GM18517 (cell line): ENCODE data around the gene VCPKMT.

Source experiments
- ATAC-seq: cut with Tn5 transposase; IDR thresholded peaks from one replicate; pipeline ENCODE4 v1.9.1; 2021; ENCODE audit warnings: mild to moderate bottlenecking, moderate library complexity; ENCODE audit not compliant: unreplicated experiment

The VCPKMT gene

DNA sequence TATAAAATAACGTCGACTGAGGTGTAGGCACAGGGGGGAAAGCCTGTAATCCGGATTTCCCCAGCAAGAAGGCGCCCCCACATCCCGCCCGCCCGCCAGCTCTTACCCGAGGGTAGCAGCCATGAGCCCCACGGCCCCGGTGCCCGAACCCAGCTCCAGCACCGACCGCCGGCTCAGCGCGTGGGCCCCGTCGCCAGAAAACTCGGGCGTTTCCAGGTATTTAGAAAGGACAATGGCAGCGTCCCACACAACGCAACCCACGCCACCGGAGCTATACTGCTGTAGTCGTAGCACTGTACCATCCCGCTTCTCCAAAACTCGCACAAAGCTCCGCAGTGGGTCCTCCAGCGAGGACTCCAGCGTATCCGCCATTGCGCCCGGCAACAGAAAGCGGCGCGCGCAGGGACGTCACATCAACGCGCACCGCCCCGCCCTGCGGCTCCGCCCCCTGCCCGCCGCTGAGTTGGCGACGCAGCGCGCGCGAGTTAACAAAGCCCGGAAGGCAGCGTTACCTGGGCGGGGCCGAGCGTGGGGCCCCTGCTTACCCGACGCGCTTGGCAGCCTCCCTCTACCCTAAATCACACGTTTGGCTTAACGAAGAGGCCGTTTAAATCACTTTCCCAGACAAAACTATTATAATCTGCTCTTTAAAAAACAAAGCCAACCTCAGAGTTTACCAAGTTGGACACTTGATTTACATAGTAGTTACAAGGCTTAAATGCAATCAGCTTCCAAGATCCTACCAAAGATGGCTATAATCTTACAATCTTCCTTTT is at the start of gene VCPKMT:
VCPKMT (minus strand) TSS at position 392 of the 776 bp plus-strand sequence; CDS start at position 372, 20 bp downstream.
- peak; percentile 88 for ATAC-seq

DNA sequence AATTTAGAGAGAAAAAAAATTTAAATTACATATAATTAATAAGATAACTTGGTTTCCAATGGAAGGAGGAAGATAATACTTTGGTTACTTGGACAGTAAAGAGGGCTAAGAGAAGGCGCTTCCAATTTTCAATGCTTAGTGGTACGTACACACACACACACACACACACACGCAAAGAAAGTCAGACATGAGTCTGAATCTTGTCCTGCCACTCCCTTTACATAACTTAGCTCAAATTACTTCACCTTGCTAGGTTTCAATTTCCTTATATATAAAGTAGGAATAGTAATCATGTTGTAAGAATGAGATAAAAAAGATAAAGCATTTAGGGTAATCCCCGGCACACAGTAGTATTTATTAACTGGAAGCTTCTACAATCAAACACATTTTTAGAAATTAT is 39.7 kb upstream of the VCPKMT start:
- ATAC-seq: no peak

DNA sequence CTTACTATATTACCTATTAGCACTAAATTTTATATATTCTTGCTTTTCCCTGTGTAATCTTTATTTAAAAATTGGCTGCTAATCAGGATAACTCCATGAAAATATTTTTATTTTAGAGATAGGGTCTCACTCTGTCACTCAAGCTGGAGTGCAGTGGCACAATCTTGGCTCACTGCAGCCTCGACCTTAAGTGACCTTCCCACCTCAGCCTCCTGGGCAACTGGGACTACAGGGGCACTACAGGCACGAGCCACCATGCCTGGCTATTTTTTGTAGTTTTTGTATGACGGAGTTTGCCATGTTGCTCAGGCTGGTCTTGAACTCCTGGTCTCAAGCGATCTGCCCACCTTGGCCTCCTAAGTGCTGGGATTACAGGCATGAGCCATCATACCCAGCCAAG is 32.4 kb upstream of the VCPKMT start:
- ATAC-seq: no peak

DNA sequence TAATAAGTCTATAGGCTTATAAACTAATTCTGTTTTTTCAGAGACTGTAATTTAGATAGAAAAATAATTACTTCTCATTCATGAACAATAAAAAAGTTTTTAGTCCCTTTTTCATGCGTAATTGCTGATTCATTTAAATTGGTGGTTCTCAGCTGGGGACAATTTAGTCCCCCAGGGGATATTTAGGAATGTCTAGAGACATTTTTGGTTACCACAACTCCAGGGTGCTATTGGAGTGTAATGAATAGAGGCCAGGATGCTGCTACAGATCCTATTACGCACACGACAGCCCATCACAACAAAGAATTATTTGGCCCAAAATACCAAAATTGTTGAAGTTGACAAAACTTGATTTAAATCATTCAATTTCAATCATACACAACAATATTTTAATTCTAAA is 22.8 kb upstream of the VCPKMT start:
- ATAC-seq: no peak

DNA sequence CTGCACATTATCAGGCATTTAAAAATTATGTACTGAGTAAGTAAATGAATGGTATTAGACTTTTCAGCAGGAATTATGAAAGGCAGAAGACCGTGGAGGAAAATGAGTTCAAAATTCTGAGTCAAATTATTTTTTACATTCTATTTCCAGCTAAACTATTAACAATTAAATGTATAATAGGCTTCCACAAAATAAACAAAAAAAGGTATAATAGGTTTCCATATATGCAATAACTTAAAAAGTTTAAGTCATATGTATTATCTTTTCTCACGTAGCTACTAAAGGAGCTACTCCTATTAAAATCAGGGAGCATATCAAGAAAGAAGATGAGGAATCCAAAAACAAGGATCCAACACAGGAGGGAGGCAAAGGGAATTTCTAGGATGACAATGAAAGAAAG is 11.4 kb upstream of the VCPKMT start:
- ATAC-seq: no peak

DNA sequence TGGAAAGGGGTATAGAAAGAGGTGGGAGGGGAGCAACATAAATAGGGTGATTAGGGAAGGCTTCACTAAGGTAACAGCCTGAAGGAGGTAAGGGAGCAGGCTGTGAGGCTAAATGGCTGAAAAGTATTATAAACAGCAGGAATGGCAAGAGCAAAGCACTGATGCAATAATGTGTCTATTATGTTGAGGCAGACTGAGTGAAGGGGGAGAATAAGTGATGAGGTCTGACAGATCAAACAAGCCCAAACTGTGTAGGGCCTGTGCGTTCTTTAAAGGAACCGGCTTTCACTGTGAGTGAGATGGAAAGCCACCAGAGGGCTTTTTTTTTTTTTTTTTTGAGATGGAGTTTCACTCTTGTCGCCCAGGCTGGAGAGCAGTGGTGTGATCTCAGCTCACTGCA is 6.7 kb upstream of the VCPKMT start:
- no peak for ATAC-seq

DNA sequence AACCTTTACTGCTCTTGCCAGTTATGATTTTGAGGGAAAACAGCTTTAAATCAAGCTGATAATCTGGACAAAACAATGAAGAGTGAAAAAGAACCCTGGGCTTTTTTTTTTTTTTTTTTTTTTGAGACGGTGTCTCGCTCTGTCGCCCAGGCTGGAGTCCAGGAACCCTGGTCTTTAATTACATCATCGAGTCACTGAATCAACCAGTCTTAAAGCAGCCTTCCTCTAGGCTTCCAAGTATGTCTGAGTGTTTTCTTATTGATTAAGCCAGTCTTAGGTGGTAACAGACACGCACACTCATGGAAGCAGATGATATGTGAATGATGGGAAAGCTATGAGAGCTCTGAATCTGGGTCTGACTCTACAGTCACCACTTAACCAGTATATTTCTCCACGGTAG is 5.9 kb upstream of the VCPKMT start:
- no peak for ATAC-seq

DNA sequence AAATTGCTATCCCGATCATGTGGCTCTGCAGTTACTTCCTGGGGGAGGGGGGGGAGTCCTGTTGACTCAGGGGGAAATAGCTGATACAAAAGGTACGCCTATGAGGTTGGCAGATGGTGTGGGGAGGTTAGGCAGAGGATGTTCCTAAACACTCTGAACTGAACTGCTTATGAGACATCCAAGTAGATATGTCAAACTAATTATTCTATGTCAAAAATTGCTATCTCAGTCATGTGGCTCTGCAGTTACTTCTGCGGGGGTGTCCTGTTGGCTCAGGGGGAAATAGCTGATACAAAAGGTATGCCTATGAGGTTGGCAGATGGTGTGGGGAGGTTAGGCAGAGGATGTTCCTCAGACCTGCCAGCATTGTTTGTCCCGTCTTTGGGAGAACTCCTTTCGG is 5.1 kb upstream of the VCPKMT start:
- ATAC-seq: no peak

DNA sequence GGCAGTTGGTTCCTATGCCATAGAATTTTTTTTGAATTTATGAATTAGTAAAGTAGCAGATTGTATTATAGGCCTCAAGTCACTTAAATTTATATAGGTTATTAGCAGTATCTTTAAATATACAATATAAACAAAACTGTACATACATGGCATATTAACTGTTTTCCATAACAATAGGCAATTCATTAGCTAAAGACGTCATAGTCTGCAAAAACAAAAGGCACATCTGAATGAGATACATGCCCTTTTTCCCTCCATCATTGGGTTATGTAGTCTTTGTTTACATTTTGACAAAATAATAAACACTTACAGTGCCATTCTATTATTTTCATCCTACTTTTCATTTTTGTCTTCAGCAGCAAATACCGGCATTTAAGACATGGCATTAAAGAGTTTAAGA is 1.1 kb upstream of the VCPKMT start:
- ATAC-seq: no peak

DNA sequence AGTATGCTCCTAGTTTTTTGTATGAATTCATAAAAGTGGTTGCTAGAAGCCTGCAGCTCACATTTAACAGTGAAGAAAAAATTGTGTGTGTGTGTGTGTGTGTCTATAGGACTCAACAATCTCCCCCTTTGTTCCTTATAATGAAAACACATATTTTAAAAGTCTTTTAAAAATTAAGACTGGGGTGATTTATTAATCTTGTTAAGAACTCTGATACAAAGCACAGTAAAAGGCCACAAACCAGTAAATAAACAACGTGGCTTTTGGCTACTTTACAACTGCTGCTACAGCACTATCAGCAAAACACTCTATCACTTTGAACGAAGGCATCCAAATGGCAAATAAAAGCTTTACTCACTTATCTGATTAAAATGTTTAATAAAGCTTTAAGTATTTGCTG is 594 bp upstream of the VCPKMT start:
- no peak for ATAC-seq

DNA sequence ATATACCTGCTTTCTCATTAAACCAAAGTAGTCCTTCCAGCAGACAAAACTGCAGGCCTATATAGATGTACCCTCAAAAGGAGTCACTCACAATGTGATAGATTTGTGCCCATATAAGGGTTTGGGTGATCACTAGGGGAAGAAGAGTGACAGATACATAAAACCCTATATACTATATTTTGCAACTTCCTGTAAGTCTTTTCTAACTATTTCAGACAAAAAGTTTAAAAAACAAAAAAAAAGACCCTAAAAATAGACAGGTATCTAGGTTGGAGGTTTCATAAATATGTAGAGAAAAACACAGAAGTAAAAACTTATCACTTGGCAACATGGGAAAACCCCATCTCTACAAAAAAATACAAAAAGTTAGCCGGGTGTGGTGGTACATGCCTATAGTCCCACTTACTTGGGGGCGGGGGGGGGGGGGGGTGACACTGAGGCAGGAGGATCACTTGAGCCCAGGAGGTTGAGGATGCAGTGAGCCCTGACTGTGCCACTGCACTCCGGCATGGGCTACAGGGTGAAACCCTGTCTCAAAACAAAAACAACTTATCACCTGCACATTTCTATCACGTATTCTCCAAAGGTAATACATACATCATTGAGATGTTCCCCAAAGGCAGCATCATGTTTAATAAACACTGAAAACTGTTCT is 2.9 kb downstream of the VCPKMT start:
- peak; percentile 29 for ATAC-seq

DNA sequence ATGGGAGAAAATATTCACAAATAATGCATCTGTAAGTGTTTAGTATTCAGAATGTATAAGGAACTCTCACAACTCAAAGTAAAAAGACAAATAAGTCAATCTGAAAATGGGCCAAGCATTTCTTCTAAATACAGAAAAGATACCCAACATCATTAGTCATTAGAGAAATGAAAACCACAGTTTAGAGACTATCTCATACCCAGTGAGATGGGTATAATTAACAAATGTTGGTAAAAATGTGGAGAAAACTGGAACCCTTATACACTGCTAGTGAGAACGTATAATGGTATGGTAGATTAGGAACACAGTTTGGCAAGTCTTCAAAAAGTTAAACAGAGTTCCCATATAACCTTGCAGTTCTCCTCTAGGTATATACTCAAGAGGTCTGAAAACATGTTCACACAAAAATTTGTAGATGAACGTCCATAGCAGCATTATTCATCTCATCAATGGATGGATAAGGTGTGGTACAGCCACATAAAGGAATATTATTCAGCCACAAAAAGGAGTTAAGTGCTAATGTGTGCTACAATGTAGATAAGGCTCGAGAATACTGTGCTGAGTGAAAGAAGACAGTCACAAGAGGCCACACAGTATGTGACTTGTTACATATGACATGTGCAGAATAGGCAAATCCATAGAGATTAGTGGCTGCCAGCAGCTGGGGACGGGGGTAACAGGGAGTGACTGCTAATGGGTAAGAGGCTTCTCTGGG is 5.9 kb downstream of the VCPKMT start:
- no peak for ATAC-seq

DNA sequence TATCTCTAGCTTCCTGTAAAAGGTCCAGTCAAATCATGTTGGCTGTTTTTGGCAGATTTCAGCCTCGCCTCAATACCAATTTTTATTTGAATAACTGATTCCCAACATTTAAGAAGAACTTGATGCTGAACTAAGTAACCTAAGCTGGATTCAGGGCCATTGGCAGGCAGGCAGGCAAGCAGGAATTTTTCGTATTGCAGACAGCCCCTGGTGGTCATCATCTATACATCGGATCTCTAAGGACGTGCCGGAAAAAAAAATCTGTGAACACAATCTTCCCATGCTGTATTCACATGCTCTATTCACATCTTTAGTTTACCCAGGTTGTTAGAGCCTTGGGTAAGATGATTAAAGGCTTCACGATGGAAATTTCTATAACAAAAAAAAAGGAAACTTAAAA is 7.0 kb downstream of the VCPKMT start:
- ATAC-seq: no peak

DNA sequence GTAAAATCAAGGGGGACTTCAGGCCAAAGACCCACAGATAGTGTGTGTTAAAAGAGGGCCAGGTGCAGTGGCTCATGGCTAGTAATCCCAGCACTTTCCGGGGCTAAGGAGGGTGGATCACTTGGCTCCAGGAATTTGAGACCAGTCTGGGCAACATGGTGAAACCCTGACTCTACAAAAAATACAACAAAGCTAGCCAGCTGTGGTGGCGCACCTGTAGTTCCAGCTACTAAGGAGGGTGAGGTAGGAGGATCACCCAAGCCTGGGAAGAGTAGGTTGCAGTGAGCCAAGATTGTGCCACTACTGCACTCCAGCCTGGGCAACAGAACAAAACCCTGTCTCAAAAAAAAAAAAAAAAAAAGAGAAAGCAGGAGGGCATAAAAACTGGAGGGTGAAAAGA is 8.5 kb downstream of the VCPKMT start:
- no peak for ATAC-seq

DNA sequence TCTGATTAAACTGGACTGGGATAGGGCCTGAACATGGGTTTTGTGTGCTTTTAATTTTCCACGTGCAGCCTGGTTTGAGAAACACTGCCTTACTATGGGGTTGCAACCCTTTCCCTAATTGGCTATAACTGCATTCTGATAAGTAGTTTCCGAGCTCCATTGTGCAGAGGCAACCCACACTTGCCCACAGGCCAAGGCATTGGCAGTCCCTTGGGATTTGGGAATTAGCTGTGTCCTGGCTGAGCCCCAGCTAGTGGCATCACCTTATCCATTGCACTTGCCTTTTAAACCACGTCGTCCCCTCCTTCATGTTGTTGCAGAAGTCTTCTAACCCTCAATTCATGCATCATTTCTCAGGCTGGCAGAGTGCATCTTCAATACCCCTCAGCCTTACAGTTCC is 10.2 kb downstream of the VCPKMT start:
- no peak for ATAC-seq

DNA sequence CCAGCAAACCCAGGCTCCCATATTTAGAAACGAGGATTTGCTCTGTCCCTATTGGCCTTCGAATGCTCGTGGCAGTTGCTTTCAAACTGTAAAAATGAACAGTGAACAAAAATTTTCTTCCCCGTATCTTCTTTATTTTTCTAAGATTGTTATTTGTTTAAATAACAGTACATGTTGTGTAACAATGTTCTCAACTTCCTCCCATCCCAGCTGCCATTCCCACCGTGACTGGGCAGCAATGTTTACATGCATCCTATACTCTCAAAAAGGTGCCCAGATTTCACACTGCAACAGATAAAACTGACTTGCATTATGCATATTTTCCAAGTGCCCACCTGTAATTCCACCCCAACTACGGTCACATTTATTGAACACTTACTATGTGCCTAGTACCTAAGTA is 12.8 kb downstream of the VCPKMT start:
- ATAC-seq: no peak

DNA sequence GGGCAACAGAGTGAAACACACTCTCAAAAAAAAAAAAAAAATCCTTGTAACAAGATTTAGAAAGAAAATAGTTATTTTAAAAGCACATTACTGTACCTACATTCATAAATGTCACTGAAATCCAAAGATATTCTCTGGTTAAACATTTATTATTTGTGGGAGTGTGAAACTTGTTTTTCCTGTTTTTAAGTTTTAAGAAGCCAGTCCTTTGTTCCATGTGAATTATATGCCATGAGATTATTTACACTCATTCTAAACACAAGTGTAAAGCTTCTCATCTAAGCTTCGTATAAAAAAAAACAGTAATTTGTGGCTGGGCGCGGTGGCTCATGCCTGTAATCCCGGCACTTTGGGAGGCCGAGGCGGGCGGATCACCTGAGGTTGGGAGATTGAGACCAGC is 15.0 kb downstream of the VCPKMT start:
- ATAC-seq: no peak

DNA sequence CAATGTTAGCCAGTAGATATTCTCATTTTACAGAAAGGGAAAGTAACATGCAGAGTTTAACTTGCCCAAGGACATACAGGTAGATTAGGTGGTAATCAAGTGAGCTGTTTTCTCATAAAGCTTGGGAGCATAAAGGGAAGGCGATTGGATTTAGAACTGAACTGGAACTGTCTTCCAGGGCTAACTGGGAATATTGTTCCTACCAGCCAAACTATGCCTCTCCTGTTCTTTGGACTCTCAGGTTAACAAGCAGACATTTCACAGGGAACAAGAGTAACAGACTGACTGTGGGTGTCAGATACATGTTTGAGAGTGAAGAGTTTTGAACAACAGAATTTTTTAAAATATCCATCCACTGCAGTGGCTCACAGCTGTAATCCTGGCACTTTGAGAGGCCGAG is 15.6 kb downstream of the VCPKMT start:
- no peak for ATAC-seq

DNA sequence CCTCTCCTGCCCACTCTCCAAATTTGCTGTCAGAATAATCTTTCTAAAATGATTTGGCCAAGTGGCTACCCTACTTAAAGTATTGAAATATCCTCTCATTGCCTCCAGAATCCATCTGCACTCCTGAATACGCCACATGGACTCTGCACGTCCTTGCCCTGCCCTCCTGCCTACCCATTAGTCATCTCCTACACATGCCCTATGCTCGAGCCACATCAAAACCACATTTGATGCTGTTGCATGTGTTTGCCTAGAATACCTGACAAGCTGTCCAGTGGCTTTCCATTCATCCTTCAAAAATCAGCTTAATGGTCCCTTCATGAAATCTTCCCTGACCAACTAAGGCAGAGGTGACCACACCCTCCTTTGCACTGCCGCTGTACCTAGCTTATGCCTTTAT is 17.0 kb downstream of the VCPKMT start:
- ATAC-seq: no peak

DNA sequence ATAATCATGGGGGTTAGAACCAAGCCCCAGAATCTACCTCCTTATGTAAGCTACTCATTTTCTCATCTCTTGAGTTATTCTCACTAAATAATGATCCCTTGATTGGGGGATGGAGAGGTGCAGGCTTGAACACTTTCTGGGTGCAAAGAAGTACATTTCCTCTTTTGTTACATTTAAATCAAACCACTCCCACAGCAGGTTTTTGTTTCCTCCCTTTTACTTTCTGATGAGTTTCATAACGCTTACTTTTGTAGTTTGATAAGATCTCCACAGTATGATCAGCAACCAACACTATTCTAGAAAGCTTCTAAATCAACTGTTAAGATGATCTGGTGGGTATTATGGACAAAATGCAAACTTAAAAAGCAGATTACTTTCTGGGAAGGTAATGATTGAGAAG is 20.5 kb downstream of the VCPKMT start:
- ATAC-seq: no peak

DNA sequence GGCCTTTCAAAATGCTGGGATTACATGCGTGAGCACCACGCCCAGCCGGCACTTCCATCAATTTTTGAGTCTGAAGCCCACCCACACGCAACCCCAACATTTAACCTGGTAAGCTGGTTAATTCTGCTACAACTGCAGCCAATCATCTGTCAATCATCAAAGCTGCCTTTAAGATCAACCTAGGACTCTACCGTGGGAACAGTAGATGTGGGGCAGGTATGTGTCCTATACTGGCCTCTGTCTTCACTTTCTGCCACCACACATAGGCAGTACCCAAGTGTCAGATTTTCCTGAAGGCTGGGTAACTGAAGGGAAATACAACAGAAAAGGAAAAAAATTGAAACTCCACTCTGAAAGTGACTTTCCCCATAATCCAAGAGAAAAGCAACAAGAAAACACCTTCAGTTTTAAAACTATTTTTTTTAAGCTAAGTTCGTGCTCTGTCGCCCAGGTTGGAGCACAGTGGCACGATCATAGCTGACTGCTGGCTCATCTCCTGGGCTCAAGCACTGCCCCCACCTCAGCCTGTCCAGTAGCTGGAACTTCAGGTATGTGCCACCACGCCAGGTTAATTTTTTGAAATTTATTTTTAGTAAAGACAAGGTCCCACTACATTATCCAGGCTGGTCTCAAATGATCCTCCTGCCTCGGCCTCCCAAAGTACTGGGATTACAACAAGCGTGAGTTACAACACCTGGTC is 22.2 kb downstream of the VCPKMT start:
- ATAC-seq: no peak
